COLO829 (cell line): ENCODE data around the gene CD79A.

Experiments
- DNase-seq: peaks from one replicate; pipeline ENCODE4 v3.0.0; 2012; ENCODE audit warnings: low spot score

Gene CD79A

GRCh38 chr19:41876847-41877832 lies at the start of gene CD79A:
TSS of gene CD79A (plus strand) at chr19:41877279. CDS start at chr19:41877305, 26 bp downstream.
- no peak for DNase-seq

DNA sequence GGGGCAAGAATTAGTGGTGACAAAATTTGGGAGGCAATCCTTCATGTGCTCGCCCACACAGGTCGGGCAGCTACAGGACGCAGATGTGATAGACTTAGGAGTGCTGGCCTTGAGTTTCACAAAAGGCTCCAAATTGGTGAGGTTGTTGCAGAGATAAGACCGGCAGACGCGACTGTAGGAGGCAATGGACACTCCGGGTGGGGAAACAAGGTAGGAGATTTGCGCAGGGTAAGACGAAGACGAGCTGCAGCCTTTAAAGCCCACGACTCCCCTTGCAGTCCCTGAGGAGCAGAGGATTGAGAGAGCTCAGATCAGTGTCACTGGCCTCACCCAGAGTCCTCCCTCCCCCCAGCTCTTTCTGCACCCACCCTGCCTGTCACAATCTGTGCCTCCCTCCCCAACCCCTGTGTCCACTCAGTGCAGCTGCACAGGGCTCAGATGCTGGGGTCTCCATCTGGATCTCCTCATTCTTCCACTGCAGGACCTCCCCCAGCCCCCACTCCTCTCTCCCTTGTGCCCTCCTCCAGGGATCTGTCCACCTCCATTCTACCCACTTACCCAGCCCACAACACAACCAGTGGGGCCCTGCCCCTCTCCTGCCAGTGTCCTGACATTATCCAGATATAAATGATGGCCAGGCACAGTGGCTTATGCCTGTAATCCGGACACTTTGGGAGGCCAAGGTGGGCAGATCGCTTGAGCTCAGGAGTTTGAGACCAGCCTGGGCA lies 38.9 kb upstream of the CD79A start:
- DNase-seq = no peak

GRCh38 chr19:41839211-41839610 lies 37.9 kb upstream of the CD79A start:
- no peak for DNase-seq

- no peak for DNase-seq
These were observed 33.7 kb upstream of the CD79A start for GRCh38 chr19:41843371-41843770.

DNA sequence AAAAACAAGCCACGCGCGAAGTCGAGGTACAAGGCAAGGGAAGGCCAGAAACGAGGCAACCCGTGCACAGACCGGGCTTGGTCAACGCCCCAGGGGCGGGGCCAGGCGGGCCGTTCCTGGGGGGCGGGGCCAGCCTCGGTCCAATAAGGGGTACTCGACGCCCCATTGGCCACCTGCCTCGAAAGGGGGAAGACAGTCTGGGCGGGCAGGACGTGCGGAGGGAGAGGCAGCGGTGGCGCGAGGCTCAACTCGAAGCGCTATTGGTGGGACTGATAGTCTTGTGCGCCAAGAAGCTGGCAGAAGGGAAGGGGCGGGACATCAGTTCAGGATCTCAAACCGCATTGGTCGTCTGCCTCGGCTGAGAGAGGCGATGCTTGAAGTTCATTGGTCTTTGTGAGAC lies 32.5 kb upstream of the CD79A start, which contains the start of gene LYPD4:
Gene LYPD4 (minus strand): TSS at position 83 of the 400 bp plus-strand sequence. CDS start 5,398 bp downstream, outside the sequence.
- DNase-seq = no peak

DNA sequence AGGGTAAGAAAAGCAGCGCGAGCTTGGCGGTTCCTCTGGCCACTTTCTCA lies 32.3 kb upstream of the CD79A start, which contains the start of gene DMRTC2:
Gene DMRTC2 (plus strand): TSS at position 42 of the 50 bp plus-strand sequence. CDS start 2,387 bp downstream, outside the sequence.
- no peak for DNase-seq

DNA sequence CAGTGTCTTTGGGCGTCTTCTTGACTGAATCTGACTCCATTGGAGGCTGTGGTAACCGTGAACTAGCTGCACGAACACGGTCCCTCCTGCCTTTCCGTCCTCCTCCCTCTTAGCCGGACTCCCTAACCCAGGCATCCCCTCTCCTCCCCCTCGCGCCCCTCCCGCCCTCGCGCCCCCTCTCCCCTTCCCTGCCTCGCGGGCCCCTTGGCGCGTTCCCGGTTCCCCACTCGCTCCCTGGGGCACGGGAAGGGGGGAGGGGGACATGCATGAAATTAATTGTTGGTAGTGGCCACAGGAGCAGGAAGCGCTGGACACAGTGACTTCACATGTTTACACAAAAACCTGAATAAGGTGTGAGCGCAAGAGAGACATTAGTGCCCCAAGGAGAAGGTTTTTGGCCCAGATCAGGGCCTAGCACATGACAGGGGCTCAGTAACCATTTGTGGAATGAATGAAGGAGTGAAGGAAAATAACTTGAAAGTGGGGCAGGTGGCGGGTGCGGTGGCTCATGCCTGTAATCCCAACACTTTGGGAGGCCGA lies 32.0 kb upstream of the CD79A start:
- no peak for DNase-seq

GRCh38 chr19:41847351-41848105 lies 29.6 kb upstream of the CD79A start:
- DNase-seq = no peak

GRCh38 chr19:41848666-41849065 lies 28.4 kb upstream of the CD79A start:
- no peak for DNase-seq

DNA sequence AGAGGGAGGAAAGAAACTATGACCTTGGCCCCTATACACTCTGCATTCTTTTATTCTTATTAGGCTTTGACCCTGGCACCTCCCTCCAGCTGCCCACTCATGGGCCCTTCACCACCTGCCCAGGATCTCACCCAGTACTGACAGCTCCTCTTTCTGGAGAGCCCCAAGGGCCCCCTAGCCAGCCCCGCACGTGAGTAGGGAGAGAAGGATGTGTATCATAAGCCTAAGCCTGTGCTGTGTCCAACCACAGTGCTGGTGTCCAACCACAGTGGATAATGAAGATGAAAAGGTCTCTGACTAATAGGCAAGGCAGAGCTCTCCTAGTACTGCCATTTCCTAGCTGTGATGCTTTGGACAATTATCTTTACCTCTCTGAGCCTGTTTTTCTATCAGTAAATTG lies 28.0 kb upstream of the CD79A start:
- no peak for DNase-seq

DNA sequence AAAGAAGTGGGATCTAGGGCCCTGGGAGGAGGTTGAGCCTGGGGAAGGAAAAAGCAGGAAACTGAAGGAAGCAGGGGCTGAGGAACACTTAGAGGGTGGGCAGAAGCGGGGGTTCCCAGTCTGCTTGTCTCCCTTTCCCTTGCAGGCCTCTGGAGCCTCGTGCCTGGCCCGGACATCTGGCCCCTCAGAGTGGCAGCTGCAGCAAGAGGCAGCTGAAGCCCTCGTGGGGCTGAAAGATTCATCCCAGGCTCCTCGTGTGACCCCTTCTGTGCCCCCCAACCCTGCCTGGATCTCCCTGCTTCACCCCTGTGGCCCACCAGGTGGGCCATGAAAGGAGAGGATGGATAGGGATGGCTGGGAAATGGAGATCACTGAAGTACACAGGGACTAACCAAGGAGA lies 26.7 kb upstream of the CD79A start:
- DNase-seq = no peak

DNA sequence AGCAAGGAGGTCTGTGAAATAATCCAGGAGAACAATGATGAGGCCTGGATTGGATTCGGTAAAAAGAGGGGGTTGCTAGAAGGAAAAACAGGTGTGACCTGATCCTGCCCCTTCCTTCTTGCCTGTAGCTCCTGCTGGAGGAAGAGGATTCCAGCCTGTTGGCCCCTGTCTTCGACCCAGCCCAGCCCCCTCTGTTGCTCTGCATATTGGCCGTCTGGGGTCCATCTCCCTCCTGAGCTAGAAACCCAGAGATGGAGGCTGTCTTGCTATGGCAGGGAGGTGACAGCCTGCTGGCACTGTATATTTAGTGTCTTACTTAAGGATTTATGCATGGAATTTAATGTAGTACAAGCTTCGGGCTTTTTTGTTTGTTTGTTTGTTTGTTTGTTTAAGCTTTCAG lies 25.6 kb upstream of the CD79A start:
- no peak for DNase-seq

- no peak for DNase-seq
These were observed 23.7 kb upstream of the CD79A start for GRCh38 chr19:41853344-41853743.

GRCh38 chr19:41853768-41854167 lies 23.3 kb upstream of the CD79A start:
- DNase-seq = no peak

DNA sequence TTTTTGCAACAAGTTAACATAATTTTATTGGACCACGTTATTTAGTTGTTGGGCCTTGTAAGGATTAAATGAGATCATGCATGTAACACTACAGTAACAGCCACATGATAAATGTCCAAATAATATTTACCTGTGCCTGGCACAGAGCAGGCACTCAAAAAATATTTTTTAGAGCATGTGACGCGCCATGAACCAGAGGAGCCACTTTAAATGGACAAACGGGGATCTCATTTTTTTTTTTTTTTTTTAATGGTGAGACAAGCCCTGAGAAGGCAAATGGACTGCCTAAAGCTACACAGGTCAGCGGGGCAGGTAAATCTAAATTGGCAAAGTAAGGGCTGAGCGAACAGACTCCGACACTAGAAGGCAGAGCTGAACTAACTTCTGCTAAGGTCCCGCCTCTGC lies 17.9 kb upstream of the CD79A start:
- no peak for DNase-seq

GRCh38 chr19:41859618-41860418 lies 17.3 kb upstream of the CD79A start, which contains the start of gene RPS19:
TSS of gene RPS19 (plus strand) at chr19:41860255. CDS start at chr19:41860775, 520 bp downstream.
- DNase-seq = peak; percentile 99

GRCh38 chr19:41860419-41861115 lies 16.5 kb upstream of the CD79A start:
- no peak for DNase-seq

DNA sequence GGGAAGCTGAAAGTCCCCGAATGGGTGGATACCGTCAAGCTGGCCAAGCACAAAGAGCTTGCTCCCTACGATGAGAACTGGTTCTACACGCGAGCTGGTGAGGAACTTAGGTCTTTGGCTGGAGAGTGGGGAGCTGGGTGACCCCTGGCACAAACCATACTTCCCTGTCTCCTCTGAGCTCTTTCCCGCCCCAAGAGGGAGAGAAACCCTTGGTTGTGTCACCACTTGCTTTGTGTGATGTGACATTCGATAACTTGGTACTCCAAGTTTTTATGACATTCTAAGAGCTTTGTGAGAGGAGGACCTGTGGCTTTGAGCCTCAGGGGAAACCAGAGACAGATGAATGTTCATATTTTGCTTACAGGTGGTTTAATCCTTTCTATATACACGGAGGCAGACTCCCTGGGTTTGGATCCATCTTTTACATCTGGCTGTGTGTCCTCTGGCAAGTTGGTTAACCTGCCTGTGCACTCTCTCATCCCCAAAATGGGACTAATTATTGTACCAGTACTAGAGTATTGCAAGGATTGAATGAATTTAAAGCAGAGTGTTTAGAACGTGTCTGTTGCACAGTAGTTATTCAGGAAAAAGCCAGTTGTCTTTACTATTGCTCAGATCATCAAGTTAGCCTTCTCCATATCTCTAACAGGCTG lies 15.8 kb upstream of the CD79A start:
- DNase-seq = no peak

DNA sequence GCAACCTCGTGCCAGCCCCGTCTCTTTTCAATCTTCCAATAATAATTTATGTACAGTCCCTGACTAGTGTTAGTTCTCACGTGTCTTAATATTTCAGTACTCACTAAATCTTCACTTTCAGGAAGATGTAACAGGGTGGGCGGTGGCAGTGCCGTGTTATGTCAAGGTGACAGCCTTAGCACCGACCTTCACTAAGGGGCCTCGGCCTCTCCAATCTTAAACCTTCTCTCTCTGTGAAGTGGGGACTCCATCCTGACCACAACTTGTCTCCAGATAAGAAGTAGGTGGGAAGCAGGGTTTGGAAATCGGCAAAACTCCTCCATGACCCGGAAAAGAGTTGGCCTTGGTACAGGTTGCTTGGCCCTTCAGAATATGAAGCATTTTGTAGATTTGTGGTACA lies 15.2 kb upstream of the CD79A start:
- no peak for DNase-seq

- no peak for DNase-seq
These were observed 14.6 kb upstream of the CD79A start for GRCh38 chr19:41862445-41862986.
